HG02642 (cell line): ENCODE results near the gene SMS.

Experiments used
- ATAC-seq: cut with Tn5 transposase; IDR thresholded peaks from one replicate; pipeline ENCODE4 v1.9.1; 2021; ENCODE audit warnings: mild to moderate bottlenecking; ENCODE audit not compliant: unreplicated experiment, poor library complexity

Gene SMS

GRCh38 chrX:21974011-21974385 is 33.5 kb downstream of the SMS start:
- peak; percentile 81 for ATAC-seq

GRCh38 chrX:21975242-21975641 is 34.7 kb downstream of the SMS start:
- no peak for ATAC-seq

GRCh38 chrX:21975812-21976211 is 35.3 kb downstream of the SMS start:
- ATAC-seq = no peak

- ATAC-seq = no peak
Measured at GRCh38 chrX:21978346-21978745, 37.8 kb downstream of the SMS start.

GRCh38 chrX:21982311-21982710 is 41.8 kb downstream of the SMS start:
- no peak for ATAC-seq

GRCh38 chrX:21985332-21985777 is 44.8 kb downstream of the SMS start:
- ATAC-seq = peak; percentile 84

- ATAC-seq = no peak
Measured at GRCh38 chrX:21986596-21986995, 46.1 kb downstream of the SMS start.

- ATAC-seq = peak; percentile 46
Measured at GRCh38 chrX:21989384-21989783, 48.9 kb downstream of the SMS start.

GRCh38 chrX:21990832-21991231 is 50.3 kb downstream of the SMS start:
- no peak for ATAC-seq

- no peak for ATAC-seq
Measured at GRCh38 chrX:21991504-21991903, 51.0 kb downstream of the SMS start.

GRCh38 chrX:21993265-21993664 is 52.8 kb downstream of the SMS start:
- peak; percentile 87 for ATAC-seq

- no peak for ATAC-seq
Measured at GRCh38 chrX:21996872-21997455, 56.5 kb downstream of the SMS start.

GRCh38 chrX:21998037-21998436 is 57.5 kb downstream of the SMS start:
- ATAC-seq = no peak

GRCh38 chrX:22004866-22005265 is 64.4 kb downstream of the SMS start:
- ATAC-seq = no peak

- ATAC-seq = no peak
Measured at GRCh38 chrX:22012051-22012450, 71.5 kb downstream of the SMS start.

GRCh38 chrX:22012931-22013330 is 72.4 kb downstream of the SMS start:
- no peak for ATAC-seq

GRCh38 chrX:22015139-22015750 is 74.7 kb downstream of the SMS start:
- ATAC-seq = no peak

- ATAC-seq = no peak
Measured at GRCh38 chrX:22021751-22022324, 81.3 kb downstream of the SMS start.

GRCh38 chrX:22024577-22024976 is 84.1 kb downstream of the SMS start:
- no peak for ATAC-seq

GRCh38 chrX:22025751-22026150 is 85.2 kb downstream of the SMS start:
- ATAC-seq = no peak

GRCh38 chrX:22026731-22027130 is 86.2 kb downstream of the SMS start:
- no peak for ATAC-seq

GRCh38 chrX:22032084-22032483 is 91.6 kb downstream of the SMS start, which contains the start of gene PHEX:
Gene PHEX (plus strand): TSS chrX:22032325. CDS start chrX:22033006, 681 bp downstream.
- no peak for ATAC-seq
